Measurements from ENCODE around the gene MLXIP. TPM values are rescaled to one million over a fixed set of nuclear protein-coding genes. Genes with fewer than 3 reads are reported as not detected.

The MLXIP gene
- polyA plus RNA-seq, 6 donors from 2014 or later, result 8.5 to 30.4 (median 11.0) TPM

DNA sequence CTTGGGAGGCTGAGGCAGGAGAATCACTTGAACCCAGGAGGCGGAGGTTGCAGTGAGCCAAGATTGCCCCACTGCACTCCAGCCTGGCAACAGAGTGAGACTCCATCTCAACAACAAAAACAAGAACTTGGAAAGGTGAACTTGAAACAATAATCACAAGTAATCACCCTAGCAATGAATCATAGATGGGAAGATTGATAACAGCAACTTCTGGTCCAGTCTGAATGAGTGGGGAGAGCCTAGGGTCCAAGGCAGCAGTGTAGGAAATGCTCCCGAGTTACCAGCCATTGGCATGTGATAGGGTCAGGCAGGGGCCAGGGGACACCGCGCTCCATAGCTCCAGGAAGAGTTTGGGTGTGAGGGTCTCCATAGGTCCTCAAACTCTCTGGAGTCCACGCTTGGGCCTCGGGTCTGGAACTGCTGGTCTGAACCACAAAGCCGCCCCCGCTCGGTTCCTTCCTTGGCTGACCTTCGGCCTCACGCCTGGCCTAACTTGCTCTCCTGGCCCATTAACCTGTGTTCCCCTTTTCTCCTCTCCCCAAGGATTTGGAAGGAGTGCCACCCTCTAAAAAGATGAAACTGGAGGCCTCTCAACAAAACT lies 19.9 kb upstream of the MLXIP start:
- no peak for ATAC-seq (ENCODE audit: low read depth in 2 of 2)
- DNase-seq, result no peak
- no peak overlapping the region for H3K4me3 Mint-ChIP-seq
- no peaks in the 10 kb centered on the region for H3K9me3 Mint-ChIP-seq
- no peaks in the 10 kb centered on the region for H3K27me3 Mint-ChIP-seq
- H3K36me3 Mint-ChIP-seq, result peaks cover 4 to 12% of the 10 kb centered on the region in 2 donors
- peak overlapping the region in 3 of 6 donors; percentile 7 to 54 (median 20) for H3K27ac Mint-ChIP-seq
- H3K4me1 Mint-ChIP-seq, result peaks cover 15 to 28% (median 18%) of the 10 kb centered on the region in 3 donors

DNA sequence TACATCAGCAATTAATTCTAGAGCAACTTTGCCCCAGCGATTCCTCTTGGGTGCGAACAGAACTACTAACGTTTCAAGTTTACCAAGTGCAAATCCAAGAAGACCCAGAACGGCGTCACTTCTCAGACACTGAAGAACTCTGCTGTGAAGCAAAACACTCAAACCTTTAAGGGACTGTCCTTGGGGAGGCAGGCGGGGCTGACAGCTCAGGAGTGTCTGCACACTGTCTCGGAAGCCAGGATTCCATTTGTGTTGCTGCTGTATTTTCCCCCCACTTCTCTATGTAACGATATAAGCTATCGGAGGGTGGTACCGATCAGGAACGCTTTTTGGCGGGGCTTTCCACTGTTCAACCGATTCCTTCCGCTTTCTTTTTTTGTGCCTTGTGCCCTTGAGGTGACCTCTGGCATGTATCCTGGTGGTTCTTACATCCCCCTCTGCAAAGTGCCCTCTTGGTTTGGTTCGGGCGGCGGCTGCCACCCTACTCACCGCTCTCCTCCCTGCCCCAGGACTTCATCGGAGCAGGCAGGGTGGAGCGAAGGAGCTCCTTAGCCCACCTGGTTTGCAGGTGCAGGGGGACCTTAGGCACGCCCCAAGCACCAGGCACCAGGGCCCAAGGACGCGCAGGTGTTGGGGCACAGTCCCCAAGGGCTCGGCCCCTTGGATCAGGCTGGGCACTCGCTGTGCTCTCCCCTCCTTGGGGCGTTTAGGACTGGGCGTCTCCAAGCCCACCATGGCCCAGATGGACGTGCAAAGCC lies 19.2 kb upstream of the MLXIP start:
- Mint-ChIP-seq H3K27ac (peak overlapping the region in 2 of 6 donors; percentile 7 to 34), H3K4me3 (no peak overlapping the region), H3K36me3 (peaks cover 4 to 12% of the 10 kb centered on the region in 2 donors), H3K9me3 (no peaks in the 10 kb centered on the region), H3K27me3 (no peaks in the 10 kb centered on the region), H3K4me1 (peaks cover 20 to 31% (median 21%) of the 10 kb centered on the region in 3 donors)
- no peak for ATAC-seq (ENCODE audit: low read depth in 2 of 2)
- no peak for DNase-seq

DNA sequence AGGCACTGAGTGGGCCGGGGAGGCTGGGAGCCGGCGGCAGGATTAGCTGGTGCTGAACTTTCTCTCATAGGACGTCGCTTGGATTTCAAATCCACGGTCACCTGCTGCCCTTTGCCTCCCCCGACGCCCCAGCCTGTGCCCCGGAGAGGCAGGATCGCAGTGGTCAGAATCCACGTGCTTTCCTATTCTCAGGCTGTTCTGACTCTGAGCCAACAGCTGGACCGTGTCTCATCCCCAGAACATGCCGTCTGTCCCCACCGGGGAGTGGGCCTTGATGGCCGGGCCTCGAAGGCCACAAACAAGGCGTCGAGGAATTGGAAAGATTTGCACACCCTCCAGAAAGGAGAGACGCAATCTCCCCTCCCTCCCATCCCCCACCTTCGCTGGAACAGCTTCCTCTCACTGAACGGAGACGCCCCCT lies 18.5 kb upstream of the MLXIP start:
- Mint-ChIP-seq H3K4me1 (peaks cover 25 to 35% (median 26%) of the 10 kb centered on the region in 3 donors), H3K27ac (peak overlapping the region in 2 of 6 donors; percentile 33 to 34), H3K4me3 (no peak overlapping the region), H3K36me3 (peaks cover 4 to 12% of the 10 kb centered on the region in 2 donors), H3K27me3 (no peaks in the 10 kb centered on the region), H3K9me3 (no peaks in the 10 kb centered on the region)
- DNase-seq (no peak), ATAC-seq (ENCODE audit: low read depth in 2 of 2) (no peak)

DNA sequence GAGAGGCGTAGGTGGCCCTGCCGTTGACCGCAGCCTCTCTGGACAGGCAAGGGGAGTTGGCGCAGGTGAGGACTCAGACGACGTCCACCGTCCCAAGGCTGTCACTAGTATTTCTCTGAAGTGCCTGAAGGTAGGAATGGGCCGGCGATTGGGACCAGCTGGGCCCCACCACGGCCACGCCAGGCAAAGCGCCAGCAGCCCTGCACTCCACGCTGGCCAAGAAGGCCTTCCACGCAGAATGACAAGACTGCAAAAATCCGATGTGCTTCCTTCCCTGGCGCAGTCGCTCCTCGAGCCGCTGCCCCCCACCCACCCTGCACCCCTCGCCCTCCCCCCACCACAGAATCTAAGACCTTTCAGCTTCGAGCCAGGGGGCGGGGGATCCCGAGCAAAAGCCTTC lies 17.3 kb upstream of the MLXIP start:
- no peak overlapping the region for H3K4me3 Mint-ChIP-seq
- peaks cover 26 to 39% (median 29%) of the 10 kb centered on the region in 3 donors for H3K4me1 Mint-ChIP-seq
- H3K9me3 Mint-ChIP-seq, result no peaks in the 10 kb centered on the region
- ATAC-seq (ENCODE audit: low read depth in 2 of 2) (no peak), DNase-seq (no peak)
- peak overlapping the region in 1 of 6 donors; percentile 70 for H3K27ac Mint-ChIP-seq
- peaks cover 4 to 12% of the 10 kb centered on the region in 2 donors for H3K36me3 Mint-ChIP-seq
- no peaks in the 10 kb centered on the region for H3K27me3 Mint-ChIP-seq

DNA sequence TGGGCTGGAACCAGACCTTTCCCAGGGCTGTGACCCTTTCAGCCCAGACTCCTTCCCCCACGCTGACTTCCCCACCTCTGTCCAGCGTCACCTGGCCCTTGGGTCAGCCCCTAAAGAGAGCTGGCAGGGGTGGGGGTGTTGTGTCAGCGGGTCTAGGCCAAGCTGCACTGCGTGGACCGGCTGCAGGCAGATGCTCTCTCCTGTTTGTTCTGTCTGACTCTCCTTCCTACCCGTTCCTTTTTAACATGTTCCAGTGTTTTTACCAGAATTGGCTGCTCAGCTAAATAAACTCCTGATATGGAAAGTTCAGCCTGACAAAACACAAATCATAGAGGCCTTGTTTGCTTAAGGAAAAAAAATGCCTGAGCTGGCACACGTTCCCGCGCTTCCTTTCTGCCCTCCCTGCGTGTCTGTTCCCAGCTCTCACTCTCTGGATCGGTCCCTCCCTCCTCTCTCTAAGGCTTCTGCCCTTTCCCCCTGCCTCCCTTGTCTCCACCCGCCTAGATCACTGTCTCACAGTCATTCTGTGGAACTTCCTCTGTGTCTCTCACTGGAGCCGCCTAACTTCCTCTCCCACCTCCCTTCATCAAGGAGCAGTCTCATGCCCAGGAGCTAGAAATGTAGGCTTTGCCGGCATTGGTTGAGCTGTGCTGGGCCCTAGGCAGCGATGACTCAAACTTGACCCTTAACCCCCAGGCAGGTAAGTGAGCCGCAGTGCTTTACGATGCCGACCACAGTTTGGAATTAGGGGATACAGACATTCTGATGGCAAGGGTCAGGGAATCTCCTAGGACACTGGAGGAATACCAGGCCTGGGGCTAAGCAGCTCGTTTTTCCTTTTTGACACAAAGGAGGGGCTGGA lies 15.5 kb upstream of the MLXIP start:
- H3K27ac Mint-ChIP-seq, result peak overlapping the region in 5 of 6 donors; percentile 34 to 85 (median 59)

DNA sequence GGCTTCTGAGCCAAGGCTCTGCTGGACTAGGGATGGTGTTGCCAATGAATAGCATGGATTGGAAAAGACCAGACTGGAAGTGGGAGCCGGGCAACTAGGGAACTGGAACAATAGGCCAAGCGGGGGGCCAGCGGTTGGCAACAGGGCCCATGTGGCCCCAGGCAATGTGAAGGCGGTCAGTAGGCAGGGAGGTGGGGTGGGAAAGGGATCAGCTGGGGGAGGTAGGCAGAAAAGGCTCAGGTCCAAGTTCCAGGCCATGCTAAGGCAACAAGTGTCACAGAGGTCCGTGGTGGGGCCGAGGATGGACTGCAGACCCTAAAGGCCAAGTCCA lies 14.9 kb upstream of the MLXIP start:
- Mint-ChIP-seq H3K27ac (peak overlapping the region in 3 of 6 donors; percentile 34 to 59 (median 39)), H3K36me3 (peaks cover 0 to 4% of the 10 kb centered on the region in 2 donors), H3K4me1 (peaks cover 35 to 48% (median 42%) of the 10 kb centered on the region in 3 donors), H3K27me3 (no peaks in the 10 kb centered on the region), H3K4me3 (peak overlapping the region in 1 of 8 donors; percentile 17), H3K9me3 (no peaks in the 10 kb centered on the region)
- DNase-seq, result no peak
- ATAC-seq (ENCODE audit: low read depth in 2 of 2), result no peak

More for the DNA sequence above, 15.5 kb upstream of the MLXIP start:
- ATAC-seq (ENCODE audit: low read depth in 2 of 2) (no peak), DNase-seq (no peak)
- no peaks in the 10 kb centered on the region for H3K27me3 Mint-ChIP-seq
- H3K9me3 Mint-ChIP-seq, result no peaks in the 10 kb centered on the region
- peak overlapping the region in 2 of 8 donors; percentile 10 to 17 for H3K4me3 Mint-ChIP-seq
- peaks cover 0 to 4% of the 10 kb centered on the region in 2 donors for H3K36me3 Mint-ChIP-seq
- H3K4me1 Mint-ChIP-seq, result peaks cover 31 to 43% (median 37%) of the 10 kb centered on the region in 3 donors

DNA sequence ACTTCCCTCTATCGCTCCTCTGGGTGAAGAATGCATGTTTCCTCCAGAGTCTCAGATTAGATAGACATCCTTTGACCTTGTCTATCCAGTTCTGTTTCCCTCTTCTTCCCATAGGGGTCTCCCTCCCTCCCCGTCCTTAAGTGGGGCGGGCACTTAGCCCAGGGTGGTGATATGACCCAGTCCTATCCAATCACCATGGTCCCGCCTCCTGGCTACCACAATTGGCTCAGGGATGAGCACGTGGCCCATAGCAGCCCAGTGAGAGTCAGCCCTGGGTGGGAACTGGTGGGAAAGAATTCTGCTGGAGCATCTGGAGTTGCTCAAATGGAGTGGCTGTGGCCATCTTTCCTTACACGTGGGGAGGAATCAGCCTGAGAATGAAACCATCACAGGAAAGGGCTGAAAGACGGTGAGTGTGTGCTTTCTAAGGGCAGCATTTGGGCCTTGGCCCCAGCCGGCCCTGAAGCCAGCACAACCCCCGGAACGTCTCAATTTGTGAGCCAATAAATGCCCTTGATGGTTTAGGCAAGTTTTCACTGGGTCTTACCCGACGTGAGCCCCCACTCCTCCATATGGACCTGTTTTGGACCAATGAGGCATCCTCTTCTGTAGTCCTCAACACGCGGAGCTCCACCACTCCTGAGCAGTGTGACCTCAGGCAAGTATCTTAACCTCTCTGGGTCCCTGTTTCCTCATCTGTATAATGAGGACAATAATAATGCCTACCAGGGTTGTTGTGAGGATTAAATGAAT lies 14.4 kb upstream of the MLXIP start:
- Mint-ChIP-seq H3K4me1 (peaks cover 36 to 54% (median 42%) of the 10 kb centered on the region in 3 donors), H3K9me3 (no peaks in the 10 kb centered on the region), H3K27ac (peak overlapping the region; percentile 9 to 94 (median 48)), H3K36me3 (peaks cover 0 to 4% of the 10 kb centered on the region in 2 donors), H3K4me3 (no peak overlapping the region), H3K27me3 (no peaks in the 10 kb centered on the region)
- ATAC-seq (ENCODE audit: low read depth in 2 of 2), result peak; percentile 46 to 49
- peak; percentile 40 for DNase-seq

DNA sequence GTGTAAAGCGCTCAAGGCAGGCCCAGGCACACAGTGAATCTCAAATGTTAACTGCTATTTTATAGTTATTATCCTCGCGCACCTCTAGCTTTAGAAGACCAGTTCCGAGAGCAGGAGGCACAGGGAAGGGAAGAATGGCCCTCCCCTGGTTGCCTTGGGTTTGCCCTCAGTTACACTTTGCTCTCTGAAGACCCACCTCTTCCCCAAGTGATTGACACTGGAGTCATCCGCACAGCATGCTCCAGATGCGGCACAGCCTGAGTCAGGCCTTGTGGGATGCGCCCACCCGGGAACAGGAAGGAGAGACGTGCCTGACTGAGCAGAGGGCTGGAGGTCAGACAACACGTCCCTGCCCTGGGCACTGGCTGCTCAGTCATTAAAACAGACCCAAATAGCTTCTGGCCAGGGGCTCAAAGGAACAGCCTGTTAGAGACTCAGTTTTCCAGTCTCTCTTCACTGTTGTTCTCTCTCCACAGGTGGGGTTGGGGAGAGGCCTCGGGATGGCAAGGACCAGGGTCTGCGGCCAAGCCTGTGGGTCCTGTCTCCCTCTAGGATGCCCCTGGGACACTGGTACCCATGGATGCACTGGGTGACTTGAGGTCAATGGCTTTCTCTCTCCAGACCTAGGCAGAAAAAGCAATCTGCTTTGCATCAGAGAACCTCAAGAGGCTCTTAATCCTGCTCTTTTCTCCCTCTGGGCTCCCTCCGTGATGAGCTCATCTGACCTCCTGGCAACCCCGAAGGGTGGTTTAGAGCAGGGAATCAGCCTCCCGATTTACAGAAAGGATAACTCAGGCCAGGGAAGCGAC lies 13.6 kb upstream of the MLXIP start:
- peaks cover 0 to 4% of the 10 kb centered on the region in 2 donors for H3K36me3 Mint-ChIP-seq
- no peaks in the 10 kb centered on the region for H3K27me3 Mint-ChIP-seq
- DNase-seq, result no peak
- H3K4me3 Mint-ChIP-seq, result peak overlapping the region in 1 of 8 donors; percentile 51
- peaks cover 42 to 57% (median 42%) of the 10 kb centered on the region in 3 donors for H3K4me1 Mint-ChIP-seq
- peak overlapping the region in 4 of 6 donors; percentile 71 to 94 (median 76) for H3K27ac Mint-ChIP-seq
- no peak for ATAC-seq (ENCODE audit: low read depth in 2 of 2)
- H3K9me3 Mint-ChIP-seq, result no peaks in the 10 kb centered on the region

DNA sequence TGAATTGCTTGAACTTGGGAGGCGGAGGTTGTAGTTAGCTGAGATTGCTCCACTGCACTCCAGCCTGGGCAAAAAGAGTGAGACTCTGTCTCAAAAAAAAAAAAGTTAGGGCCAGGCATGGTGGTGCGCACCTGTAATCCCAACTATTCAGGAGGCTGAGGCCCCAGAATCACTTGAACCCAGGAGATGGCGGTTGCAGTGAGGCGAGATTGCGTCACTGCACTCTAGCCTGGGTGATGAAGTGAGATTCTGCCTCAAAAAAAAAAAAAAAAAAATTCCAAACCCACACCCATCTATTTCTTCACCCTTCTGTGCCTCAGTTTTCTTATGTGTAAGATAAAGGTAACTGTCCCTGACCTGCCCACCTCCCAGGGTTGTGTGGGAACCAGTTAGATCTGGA lies 11.0 kb upstream of the MLXIP start:
- H3K9me3 Mint-ChIP-seq, result no peaks in the 10 kb centered on the region
- peaks cover 42 to 59% (median 44%) of the 10 kb centered on the region in 3 donors for H3K4me1 Mint-ChIP-seq
- no peaks in the 10 kb centered on the region for H3K27me3 Mint-ChIP-seq
- peak overlapping the region in 5 of 6 donors; percentile 65 to 96 (median 75) for H3K27ac Mint-ChIP-seq
- peak in 1 of 2 donors; percentile 8 for ATAC-seq (ENCODE audit: low read depth in 2 of 2)
- DNase-seq, result no peak
- peak overlapping the region; percentile 34 to 90 (median 76) for H3K4me3 Mint-ChIP-seq
- H3K36me3 Mint-ChIP-seq, result no peaks in the 10 kb centered on the region

DNA sequence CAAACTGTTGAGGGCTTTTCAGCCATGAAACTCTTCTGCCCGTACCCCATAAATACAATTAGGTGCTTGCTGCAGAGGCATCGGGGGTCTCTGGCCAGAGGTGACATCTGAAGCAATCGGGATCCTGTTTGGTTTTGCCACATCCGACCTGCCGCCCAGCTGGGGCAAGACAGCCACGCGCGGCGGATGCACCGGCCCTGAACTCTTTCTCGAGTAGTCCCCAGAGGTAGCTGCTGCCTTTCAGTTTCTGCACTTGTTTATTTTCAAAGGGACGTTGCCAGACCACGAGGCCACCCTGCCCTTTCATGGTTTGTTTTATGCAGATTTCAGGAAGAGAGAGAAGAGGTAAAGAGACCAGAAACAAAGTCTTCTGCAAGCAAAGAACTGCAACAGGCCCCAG lies 10.6 kb upstream of the MLXIP start:
- DNase-seq (peak; percentile 82), ATAC-seq (ENCODE audit: low read depth in 2 of 2) (peak; percentile 95)
- Mint-ChIP-seq H3K4me3 (peak overlapping the region; percentile 34 to 90 (median 76)), H3K27me3 (no peaks in the 10 kb centered on the region), H3K36me3 (no peaks in the 10 kb centered on the region), H3K27ac (peak overlapping the region; percentile 65 to 96 (median 71)), H3K9me3 (no peaks in the 10 kb centered on the region), H3K4me1 (peaks cover 39 to 55% (median 44%) of the 10 kb centered on the region in 3 donors)

DNA sequence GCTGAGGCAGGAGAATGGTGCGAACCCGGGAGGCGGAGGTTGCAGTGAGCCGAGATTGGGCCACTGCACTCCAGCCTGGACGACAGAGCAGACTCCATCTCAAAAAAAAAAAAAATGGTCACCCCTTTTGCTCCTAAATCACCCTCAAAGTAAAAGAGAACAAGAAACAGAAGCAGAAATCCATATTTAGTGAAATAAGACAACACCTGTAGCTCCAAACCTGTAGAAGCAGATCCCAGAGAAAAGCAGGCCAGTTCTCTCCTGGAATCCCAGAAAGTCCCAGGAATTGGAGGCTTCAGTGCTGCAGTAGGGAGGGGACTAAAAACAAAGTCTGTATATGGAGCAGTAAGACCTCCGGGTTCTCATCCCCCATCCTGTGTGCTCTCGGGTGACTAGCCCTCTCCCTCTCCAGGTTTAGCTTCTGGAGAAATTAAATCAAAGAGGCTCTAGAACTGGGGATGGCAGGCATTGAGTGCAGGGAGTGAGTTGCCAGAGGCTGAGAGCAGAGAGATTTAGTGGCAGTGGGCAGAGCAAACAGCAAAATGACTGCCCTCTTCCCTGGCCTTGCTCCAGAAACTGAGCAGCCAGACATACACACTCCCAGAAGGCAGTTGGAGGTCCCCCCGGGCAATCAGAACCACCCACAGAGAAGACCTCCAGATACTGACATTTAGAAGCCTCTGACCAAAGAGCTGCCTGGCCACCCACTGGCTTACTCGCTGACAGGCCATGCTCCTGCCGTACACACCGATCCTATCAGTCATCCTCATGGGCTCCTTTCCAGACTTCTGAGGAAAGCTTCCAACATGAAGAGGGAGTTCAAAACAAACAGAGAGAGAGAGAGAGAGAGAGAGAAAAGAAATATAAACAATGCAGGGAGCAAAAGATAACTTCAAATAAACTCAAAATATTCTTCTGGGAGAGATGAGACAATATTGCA lies 6.3 kb upstream of the MLXIP start:
- peaks cover 16 to 44% (median 30%) of the 10 kb centered on the region in 3 donors for H3K4me1 Mint-ChIP-seq

More for the DNA sequence above, 6.3 kb upstream of the MLXIP start:
- no peaks in the 10 kb centered on the region for H3K9me3 Mint-ChIP-seq
- no peaks in the 10 kb centered on the region for H3K36me3 Mint-ChIP-seq
- H3K27ac Mint-ChIP-seq, result no peak overlapping the region
- no peak for DNase-seq
- H3K4me3 Mint-ChIP-seq, result no peak overlapping the region
- ATAC-seq (ENCODE audit: low read depth in 2 of 2), result no peak
- no peaks in the 10 kb centered on the region for H3K27me3 Mint-ChIP-seq

All from naive B cell (primary cell).